MM.1S (cell line): ENCODE measurements around the gene UNC13A.

Experiments used
- DNase-seq: peaks from one replicate; pipeline ENCODE4 v3.0.0-alpha.2; 2015
- H2AFZ ChIP-seq: fragments of 300-600 bp; sonication (generic); 2 replicates; pipeline ENCODE4 v1.6.0; 2016; ENCODE audit warnings: antibody characterized with exemption, low read length
- H3F3A ChIP-seq: fragments of 300-600 bp; sonication (generic); 2 replicates; pipeline ENCODE4 v1.6.1; 2016; ENCODE audit warnings: mild to moderate bottlenecking, antibody characterized with exemption, low read length, moderate library complexity, mixed read lengths; ENCODE audit not compliant: insufficient read depth
- H3K27ac ChIP-seq: fragments of 300-600 bp; sonication (generic); 2 replicates; pipeline ENCODE4 v1.5.1; 2016; ENCODE audit warnings: mild to moderate bottlenecking, low read length
- H3K27me3 ChIP-seq: fragments of 300-600 bp; sonication (generic); replicated peaks from 2 replicates; pipeline ENCODE4 v1.6.0; 2016; ENCODE audit warnings: low read length; ENCODE audit not compliant: insufficient read depth
- H3K36me3 ChIP-seq: fragments of 300-600 bp; sonication (generic); replicated peaks from 2 replicates; pipeline ENCODE4 v1.6.1; 2016; ENCODE audit warnings: mild to moderate bottlenecking, low read length, mixed read lengths; ENCODE audit not compliant: insufficient read depth
- H3K4me1 ChIP-seq: fragments of 300-600 bp; sonication (generic); 2 replicates; pipeline ENCODE4 v1.6.1; 2016; ENCODE audit warnings: low read length, mixed read lengths
- H3K4me2 ChIP-seq: fragments of 300-600 bp; sonication (generic); 2 replicates; pipeline ENCODE4 v1.6.0; 2016; ENCODE audit warnings: low read depth, low read length
- H3K4me3 ChIP-seq: fragments of 300-600 bp; sonication (generic); 2 replicates; pipeline ENCODE4 v1.5.1; 2016; ENCODE audit warnings: low read length, mixed read lengths
- H3K79me2 ChIP-seq: fragments of 300-600 bp; sonication (generic); 2 replicates; pipeline ENCODE4 v1.6.1; 2016; ENCODE audit warnings: mixed run types, low read length, mixed read lengths
- H3K9ac ChIP-seq: fragments of 300-600 bp; sonication (generic); 2 replicates; pipeline ENCODE4 v1.6.1; 2016; ENCODE audit warnings: low read length, mixed read lengths
- H3K9me2 ChIP-seq: fragments of 300-600 bp; sonication (generic); replicated peaks from 2 replicates; pipeline ENCODE4 v1.6.1; 2016; ENCODE audit warnings: mild to moderate bottlenecking, low read length, mixed read lengths; ENCODE audit not compliant: insufficient read depth
- H3K9me3 ChIP-seq: fragments of 300-600 bp; sonication (generic); replicated peaks from 2 replicates; pipeline ENCODE4 v1.6.1; 2016; ENCODE audit warnings: mild to moderate bottlenecking, low read length, mixed read lengths; ENCODE audit not compliant: insufficient read depth
- H4K20me1 ChIP-seq: fragments of 300-600 bp; sonication (generic); 2 replicates; pipeline ENCODE4 v1.6.1; 2016; ENCODE audit warnings: mild to moderate bottlenecking, low read length, moderate library complexity, mixed read lengths; ENCODE audit not compliant: insufficient read depth
- EZH2 ChIP-seq: fragments of 300-600 bp; sonication (generic); optimal IDR thresholded peaks from 2 replicates; pipeline ENCODE3; 2017; ENCODE audit warnings: low read depth, mild to moderate bottlenecking, antibody characterized with exemption, low read length, mixed read lengths
- EZH2phosphoT487 ChIP-seq: fragments of 300-600 bp; sonication (generic); IDR thresholded peaks from 2 replicates; pipeline ENCODE4 v1.6.1; 2018; ENCODE audit warnings: antibody characterized with exemption, low read length
- TF ChIP-seq, protein P1 (sequence below): fragments of 300-600 bp; sonication (generic); IDR thresholded peaks from 2 replicates; pipeline ENCODE4 v1.5.1; 2016; ENCODE audit warnings: antibody characterized with exemption, low read length, mixed read lengths

Gene UNC13A

DNA sequence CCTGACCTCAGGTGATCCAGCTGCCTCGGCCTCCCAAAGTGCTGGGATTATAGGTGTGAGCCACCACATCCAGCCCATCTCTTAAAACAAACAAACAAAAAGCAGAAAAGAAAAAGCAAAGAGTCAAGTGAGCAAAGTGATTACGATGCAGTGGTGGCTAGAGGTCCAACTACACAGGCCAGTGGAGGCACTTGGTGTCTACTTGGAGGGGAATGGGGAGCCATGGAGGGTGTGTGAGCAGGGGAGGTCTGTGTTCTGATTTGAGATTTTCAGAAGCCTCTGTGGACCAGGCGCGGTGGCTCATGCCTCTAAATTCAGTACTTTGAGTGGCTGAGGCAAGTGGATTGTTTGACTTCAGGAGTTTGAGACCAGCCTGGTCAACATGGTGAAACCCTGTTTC is 126.1 kb downstream of the UNC13A start:
- Histone ChIP-seq H3F3A (no peaks in the 10 kb centered on the region), H3K27ac (no peak overlapping the region), H3K27me3 (no peaks in the 10 kb centered on the region), H3K4me1 (no peaks in the 10 kb centered on the region), H3K36me3 (no peaks in the 10 kb centered on the region), H3K9ac (no peak overlapping the region), H3K4me3 (no peak overlapping the region), H3K9me2 (no peaks in the 10 kb centered on the region), H3K4me2 (no peak overlapping the region), H3K9me3 (no peaks in the 10 kb centered on the region), H2AFZ (no peak overlapping the region), H4K20me1 (no peaks in the 10 kb centered on the region), H3K79me2 (no peaks in the 10 kb centered on the region)
- TF ChIP-seq, protein P1, sequence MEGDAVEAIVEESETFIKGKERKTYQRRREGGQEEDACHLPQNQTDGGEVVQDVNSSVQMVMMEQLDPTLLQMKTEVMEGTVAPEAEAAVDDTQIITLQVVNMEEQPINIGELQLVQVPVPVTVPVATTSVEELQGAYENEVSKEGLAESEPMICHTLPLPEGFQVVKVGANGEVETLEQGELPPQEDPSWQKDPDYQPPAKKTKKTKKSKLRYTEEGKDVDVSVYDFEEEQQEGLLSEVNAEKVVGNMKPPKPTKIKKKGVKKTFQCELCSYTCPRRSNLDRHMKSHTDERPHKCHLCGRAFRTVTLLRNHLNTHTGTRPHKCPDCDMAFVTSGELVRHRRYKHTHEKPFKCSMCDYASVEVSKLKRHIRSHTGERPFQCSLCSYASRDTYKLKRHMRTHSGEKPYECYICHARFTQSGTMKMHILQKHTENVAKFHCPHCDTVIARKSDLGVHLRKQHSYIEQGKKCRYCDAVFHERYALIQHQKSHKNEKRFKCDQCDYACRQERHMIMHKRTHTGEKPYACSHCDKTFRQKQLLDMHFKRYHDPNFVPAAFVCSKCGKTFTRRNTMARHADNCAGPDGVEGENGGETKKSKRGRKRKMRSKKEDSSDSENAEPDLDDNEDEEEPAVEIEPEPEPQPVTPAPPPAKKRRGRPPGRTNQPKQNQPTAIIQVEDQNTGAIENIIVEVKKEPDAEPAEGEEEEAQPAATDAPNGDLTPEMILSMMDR = no peak
- TF ChIP-seq EZH2 (no peak), EZH2phosphoT487 (no peak)
- DNase-seq = no peak

DNA sequence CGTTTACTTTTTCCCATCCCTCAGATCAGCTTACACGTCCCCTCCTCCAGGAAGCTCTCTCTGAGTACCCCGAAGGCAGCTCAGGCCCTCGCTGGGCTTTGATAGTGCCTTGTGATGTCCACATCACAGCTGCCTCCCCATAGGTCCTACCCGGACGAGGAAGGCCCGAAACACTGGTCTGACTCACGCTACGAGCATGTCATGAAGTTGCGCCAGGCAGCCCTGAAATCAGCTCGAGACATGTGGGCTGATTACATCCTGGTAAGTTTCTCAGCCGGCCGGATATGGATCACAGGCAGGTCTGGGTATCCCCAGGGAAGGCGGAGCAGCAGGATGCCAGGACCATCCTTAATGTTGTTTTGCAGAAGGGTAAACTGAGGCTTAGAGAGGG is 128.0 kb downstream of the UNC13A start:
- Histone ChIP-seq H3K27me3 (no peaks in the 10 kb centered on the region), H3K9me3 (no peaks in the 10 kb centered on the region), H3K79me2 (peaks cover 9% of the 10 kb centered on the region), H3F3A (no peaks in the 10 kb centered on the region), H4K20me1 (no peaks in the 10 kb centered on the region), H3K4me2 (no peak overlapping the region), H3K36me3 (no peaks in the 10 kb centered on the region), H3K4me3 (no peak overlapping the region), H2AFZ (no peak overlapping the region), H3K4me1 (no peaks in the 10 kb centered on the region), H3K27ac (no peak overlapping the region), H3K9me2 (no peaks in the 10 kb centered on the region), H3K9ac (no peak overlapping the region)
- no peak for DNase-seq
- TF ChIP-seq EZH2phosphoT487 = no peak
- TF ChIP-seq, protein P1 = no peak

DNA sequence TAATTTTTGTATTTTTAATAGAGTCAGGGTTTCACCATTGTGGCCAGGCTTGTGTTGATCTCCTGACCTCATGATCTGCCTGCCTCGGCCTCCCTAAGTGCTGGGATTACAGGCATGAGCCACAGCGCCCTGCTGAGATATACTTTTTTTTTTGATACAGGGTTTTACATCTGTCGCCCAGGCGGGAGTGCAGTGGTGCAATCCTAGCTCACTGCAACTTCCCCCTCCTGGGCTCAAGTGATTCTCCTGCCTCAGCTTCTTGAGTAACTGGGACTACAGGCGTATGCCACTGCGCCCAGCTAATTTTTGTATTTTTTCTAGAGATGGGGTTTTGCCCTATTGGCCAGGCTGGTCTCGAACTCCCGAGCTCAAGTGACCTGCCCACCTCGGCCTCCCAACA is 130.7 kb downstream of the UNC13A start:
- Histone ChIP-seq H3K36me3 (no peaks in the 10 kb centered on the region), H3K27ac (no peak overlapping the region), H3K27me3 (peaks cover 15% of the 10 kb centered on the region), H3K4me2 (no peak overlapping the region), H3K9me2 (no peaks in the 10 kb centered on the region), H2AFZ (no peak overlapping the region), H3K4me1 (peaks cover 4% of the 10 kb centered on the region; the same call in 1 of the 2 replicates), H3K79me2 (peaks cover 9% of the 10 kb centered on the region), H3K9me3 (no peaks in the 10 kb centered on the region), H3K9ac (no peak overlapping the region), H4K20me1 (no peaks in the 10 kb centered on the region), H3F3A (no peaks in the 10 kb centered on the region), H3K4me3 (no peak overlapping the region)
- DNase-seq = no peak
- TF ChIP-seq, protein P1 = no peak
- TF ChIP-seq EZH2phosphoT487 (no peak), EZH2 (no peak)
